Kidney epithelial cell (primary cell): ENCODE measurements around the gene RBM44. TPM values are rescaled to one million over a fixed set of nuclear protein-coding genes. Genes with fewer than 3 reads are reported as not detected.
"Not testable (repeated sequence)": the region's sequence is repeated elsewhere in the genome, so short reads cannot be mapped to it uniquely, and the experiment has no call there.

Experiments
- DNase-seq: peaks from one replicate; pipeline ENCODE4 v3.0.0-alpha.2; 2010; ENCODE audit warnings: low read depth
- H3K27me3 ChIP-seq: 2 replicates; pipeline ENCODE4 v1.6.0; 2011; ENCODE audit warnings: low read length; ENCODE audit not compliant: control insufficient read depth, insufficient read depth
- H3K36me3 ChIP-seq: 2 replicates; pipeline ENCODE4 v1.5.1; 2011; ENCODE audit warnings: low read length; ENCODE audit not compliant: control insufficient read depth, insufficient read depth
- H3K4me3 ChIP-seq: 2 replicates; pipeline ENCODE4 v1.5.1; 2011; ENCODE audit warnings: low read depth, mild to moderate bottlenecking, control low read depth, low read length
- total RNA-seq: library from RNA; depleted of rRNA; stranded (reverse); fragments of >200 nt; gene quantifications from 2 replicates; pipeline ENCODE4 v1.2.3, GENCODE V29; 2015
- TF ChIP-seq, protein P1 (sequence below): IDR thresholded peaks from 2 replicates; pipeline ENCODE4 v1.5.1; 2011; ENCODE audit warnings: mild to moderate bottlenecking, moderate library complexity, low read length, control low read depth, inconsistent platforms; ENCODE audit not compliant: insufficient read depth, poor library complexity, severe bottlenecking

RBM44 gene
- total RNA-seq, 1 donor from 2014 or later, result 0.50 TPM

DNA sequence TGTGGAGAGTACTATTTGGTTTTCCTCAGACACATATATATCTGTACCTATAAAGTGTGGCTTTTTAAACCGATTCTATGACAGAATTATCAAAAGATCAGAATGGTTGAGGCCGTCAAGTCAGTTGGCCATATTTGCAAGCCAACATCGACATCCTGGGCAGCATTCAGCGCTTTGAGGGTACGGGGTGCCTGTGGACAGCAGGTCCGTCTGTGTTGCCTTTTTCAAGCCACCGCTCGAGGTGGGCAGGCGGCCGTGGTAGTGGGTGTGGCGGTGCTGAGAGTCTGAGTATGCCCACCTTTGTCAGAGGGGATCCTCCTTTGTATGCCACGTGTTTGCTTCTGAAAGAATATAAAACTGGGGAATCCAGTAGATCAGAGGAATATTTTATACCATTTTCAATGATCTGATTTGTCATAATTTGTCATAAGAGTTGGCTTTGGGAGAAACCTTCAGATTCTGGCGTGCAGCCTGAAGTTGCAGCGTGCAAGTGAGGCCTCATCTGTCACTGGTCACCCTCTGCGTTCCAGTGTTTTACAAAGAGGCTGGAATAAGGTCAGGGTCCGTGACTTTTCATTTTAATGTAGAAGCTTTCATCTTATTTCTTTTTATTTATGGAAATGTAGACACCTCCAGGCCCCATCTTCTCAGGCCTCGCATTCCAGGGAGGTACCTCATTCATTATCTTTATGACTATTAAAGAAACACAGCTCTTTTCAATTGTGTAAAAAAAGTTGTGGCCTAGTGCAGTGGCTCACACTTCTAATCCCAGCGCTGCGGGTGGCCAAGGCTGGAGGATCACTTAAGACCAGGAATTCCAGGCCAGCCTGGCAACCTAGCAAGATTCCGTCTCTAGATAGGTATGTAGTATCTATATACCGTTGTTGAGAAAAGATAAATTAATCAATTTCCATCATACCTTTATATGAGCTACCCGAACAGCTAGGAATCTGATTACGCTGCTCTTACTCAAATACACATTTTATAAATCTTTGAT, 37.8 kb upstream of the RBM44 start:
- H3K27me3 ChIP-seq, result no peaks in the 10 kb centered on the region
- H3K4me3 ChIP-seq, result no peak overlapping the region
- peaks cover 4% of the 10 kb centered on the region for H3K36me3 ChIP-seq
- DNase-seq, result no peak
- TF ChIP-seq, protein P1, sequence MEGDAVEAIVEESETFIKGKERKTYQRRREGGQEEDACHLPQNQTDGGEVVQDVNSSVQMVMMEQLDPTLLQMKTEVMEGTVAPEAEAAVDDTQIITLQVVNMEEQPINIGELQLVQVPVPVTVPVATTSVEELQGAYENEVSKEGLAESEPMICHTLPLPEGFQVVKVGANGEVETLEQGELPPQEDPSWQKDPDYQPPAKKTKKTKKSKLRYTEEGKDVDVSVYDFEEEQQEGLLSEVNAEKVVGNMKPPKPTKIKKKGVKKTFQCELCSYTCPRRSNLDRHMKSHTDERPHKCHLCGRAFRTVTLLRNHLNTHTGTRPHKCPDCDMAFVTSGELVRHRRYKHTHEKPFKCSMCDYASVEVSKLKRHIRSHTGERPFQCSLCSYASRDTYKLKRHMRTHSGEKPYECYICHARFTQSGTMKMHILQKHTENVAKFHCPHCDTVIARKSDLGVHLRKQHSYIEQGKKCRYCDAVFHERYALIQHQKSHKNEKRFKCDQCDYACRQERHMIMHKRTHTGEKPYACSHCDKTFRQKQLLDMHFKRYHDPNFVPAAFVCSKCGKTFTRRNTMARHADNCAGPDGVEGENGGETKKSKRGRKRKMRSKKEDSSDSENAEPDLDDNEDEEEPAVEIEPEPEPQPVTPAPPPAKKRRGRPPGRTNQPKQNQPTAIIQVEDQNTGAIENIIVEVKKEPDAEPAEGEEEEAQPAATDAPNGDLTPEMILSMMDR, result no peak

DNA sequence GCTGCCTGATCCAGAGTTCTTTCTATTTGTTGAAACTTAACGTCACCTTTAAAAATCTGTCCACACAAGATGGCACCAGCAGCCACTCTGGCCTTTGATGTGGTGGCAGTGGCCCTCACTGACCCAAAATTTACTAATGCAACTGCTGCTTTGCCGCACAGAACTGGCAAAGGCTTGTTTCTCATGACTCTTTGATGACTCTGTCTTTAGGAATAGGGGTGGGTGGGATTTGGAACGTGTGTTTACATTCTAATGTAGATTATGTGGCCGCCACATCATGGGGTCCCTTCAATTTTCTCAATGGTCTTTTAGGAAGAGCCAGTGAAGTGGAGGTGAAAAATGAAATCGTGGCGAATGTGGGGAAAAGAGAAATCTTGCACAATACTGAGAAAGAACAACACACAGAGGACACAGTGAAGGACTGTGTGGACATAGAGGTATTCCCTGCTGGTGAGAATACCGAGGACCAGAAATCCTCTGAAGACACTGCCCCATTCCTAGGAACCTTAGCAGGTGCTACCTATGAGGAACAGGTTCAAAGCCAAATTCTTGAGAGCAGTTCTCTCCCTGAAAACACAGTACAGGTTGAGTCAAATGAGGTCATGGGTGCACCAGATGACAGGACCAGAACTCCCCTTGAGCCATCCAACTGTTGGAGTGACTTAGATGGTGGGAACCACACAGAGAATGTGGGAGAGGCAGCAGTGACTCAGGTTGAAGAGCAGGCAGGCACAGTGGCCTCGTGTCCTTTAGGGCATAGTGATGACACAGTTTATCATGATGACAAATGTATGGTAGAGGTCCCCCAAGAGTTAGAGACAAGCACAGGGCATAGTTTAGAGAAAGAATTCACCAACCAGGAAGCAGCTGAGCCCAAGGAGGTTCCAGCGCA, 36.0 kb upstream of the RBM44 start:
- not testable (repeated sequence) for H3K36me3 ChIP-seq

DNA sequence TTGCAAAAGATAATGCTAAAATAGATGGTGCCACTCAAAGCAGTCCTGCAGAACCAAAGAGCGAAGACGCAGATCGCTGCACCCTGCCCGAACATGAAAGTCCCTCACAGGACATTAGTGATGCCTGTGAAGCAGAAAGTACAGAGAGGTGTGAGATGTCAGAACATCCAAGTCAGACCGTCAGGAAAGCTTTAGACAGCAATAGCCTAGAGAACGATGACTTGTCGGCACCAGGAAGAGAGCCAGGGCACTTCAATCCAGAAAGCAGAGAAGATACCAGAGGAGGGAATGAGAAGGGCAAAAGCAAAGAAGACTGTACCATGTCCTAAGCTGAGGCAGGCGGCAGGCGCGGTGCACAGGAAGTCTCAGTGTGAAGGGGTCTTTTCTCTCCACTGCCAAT, 34.8 kb upstream of the RBM44 start:
- Histone ChIP-seq H3K4me3 (no peak overlapping the region), H3K27me3 (no peaks in the 10 kb centered on the region), H3K36me3 (peaks cover 3% of the 10 kb centered on the region)
- no peak for DNase-seq
- TF ChIP-seq, protein P1, result no peak

More for the DNA sequence above, 36.0 kb upstream of the RBM44 start:
- H3K27me3 ChIP-seq, DNase-seq, H3K4me3 ChIP-seq: not testable (repeated sequence)

DNA sequence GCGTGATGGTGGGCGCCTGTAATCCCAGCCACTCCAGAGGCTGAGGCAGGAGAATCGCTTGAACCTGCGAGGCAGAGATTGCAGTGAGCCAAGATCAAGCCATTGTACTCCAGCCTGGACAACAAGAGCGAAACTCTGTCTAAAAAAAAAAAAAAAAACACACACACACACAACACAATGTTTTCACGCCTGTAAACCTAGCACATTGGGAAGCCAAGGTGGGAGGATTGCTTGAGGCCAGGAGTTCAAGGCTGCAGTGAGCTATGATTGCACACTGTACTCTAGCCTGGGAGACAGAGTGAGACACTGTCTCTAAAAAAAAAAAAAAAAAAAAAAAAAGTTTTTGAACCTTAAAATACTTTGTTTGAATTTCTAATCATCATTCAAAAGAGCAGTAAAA, 33.5 kb upstream of the RBM44 start:
- H3K27me3 ChIP-seq, DNase-seq, H3K4me3 ChIP-seq, H3K36me3 ChIP-seq: not testable (repeated sequence)

DNA sequence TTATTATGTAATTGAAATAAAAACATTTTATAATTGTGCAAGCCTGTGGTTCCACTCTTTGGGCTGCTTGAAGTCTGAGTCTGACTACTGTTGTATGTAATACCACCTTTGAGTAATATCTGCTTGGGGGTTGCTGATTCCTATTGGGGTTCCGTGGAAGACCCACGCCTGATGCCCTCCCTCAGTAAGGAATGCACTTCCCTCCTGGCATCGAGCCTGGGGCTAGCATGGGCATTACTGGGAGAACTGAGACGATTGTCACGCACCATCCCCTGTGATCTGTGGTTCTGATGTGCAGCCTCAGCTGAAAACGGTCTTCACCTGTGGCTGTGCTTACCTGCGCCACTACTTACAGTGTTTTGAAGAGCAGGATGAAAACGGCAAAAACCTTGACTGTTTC, 32.7 kb upstream of the RBM44 start:
- TF ChIP-seq, protein P1, result no peak
- H3K36me3 ChIP-seq, result peaks cover 1% of the 10 kb centered on the region
- DNase-seq, result no peak
- H3K4me3 ChIP-seq, result no peak overlapping the region
- no peaks in the 10 kb centered on the region for H3K27me3 ChIP-seq

DNA sequence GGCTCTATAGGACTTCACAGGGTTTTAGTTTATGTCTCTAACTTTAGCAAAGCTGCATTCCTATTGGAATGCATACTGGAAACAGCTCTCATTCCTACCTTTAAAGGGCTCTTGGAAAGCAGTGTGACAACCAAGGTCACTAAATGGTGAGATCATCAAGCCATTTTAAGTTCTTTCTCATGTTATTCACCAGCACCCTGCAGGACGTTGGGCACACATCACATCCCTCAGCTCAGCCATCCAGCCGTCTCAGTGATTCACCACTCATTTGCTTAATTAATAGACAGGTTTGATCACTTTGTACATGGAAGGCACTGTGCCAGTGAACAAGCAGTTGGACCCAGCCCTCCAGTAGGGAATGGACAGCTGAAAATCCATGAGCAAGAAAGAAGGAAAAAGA, 32.2 kb upstream of the RBM44 start:
- peak; percentile 43 for DNase-seq
- TF ChIP-seq, protein P1, result no peak
- no peaks in the 10 kb centered on the region for H3K27me3 ChIP-seq
- H3K36me3 ChIP-seq, result peaks cover 1% of the 10 kb centered on the region
- H3K4me3 ChIP-seq, result no peak overlapping the region
